ENCODE measurements around the gene IMMP2L.
"Not testable (repeated sequence)": the region's sequence is repeated elsewhere in the genome, so short reads cannot be mapped to it uniquely, and the experiment has no call there.

The IMMP2L gene

GRCh38 chr7:110960811-110961210, 601.5 kb downstream of the IMMP2L start:
- DNase-seq = no peak

GRCh38 chr7:110948280-110948679, 614.0 kb downstream of the IMMP2L start:
- no peak for DNase-seq

- no peak for DNase-seq
These were observed 614.9 kb downstream of the IMMP2L start for GRCh38 chr7:110947408-110947807.

GRCh38 chr7:110944966-110945644, 617.2 kb downstream of the IMMP2L start:
- DNase-seq = no peak

- no peak for DNase-seq
These were observed 617.8 kb downstream of the IMMP2L start for GRCh38 chr7:110944448-110944847.

GRCh38 chr7:110943701-110944345, 618.5 kb downstream of the IMMP2L start:
- no peak for DNase-seq

GRCh38 chr7:110941385-110941784, 620.9 kb downstream of the IMMP2L start:
- DNase-seq = no peak

GRCh38 chr7:110940756-110941155, 621.5 kb downstream of the IMMP2L start:
- DNase-seq = no peak

GRCh38 chr7:110938165-110938564, 624.1 kb downstream of the IMMP2L start:
- no peak for DNase-seq

GRCh38 chr7:110936665-110937064, 625.6 kb downstream of the IMMP2L start:
- not testable (repeated sequence) for DNase-seq

GRCh38 chr7:110929480-110930249, 632.6 kb downstream of the IMMP2L start:
- DNase-seq = no peak

GRCh38 chr7:110922906-110923305, 639.4 kb downstream of the IMMP2L start:
- no peak for DNase-seq

GRCh38 chr7:110921595-110922151, 640.6 kb downstream of the IMMP2L start:
- no peak for DNase-seq

- no peak for DNase-seq
These were observed 643.2 kb downstream of the IMMP2L start for GRCh38 chr7:110918949-110919548.

GRCh38 chr7:110914263-110914662, 648.0 kb downstream of the IMMP2L start:
- no peak for DNase-seq

GRCh38 chr7:110911632-110912031, 650.7 kb downstream of the IMMP2L start:
- DNase-seq = no peak

- DNase-seq = no peak
These were observed 653.2 kb downstream of the IMMP2L start for GRCh38 chr7:110909117-110909516.

GRCh38 chr7:110905773-110906566, 656.3 kb downstream of the IMMP2L start:
- DNase-seq = no peak

- DNase-seq = no peak
These were observed 663.8 kb downstream of the IMMP2L start for GRCh38 chr7:110898516-110898915.

GRCh38 chr7:110897538-110897937, 664.8 kb downstream of the IMMP2L start:
- no peak for DNase-seq

GRCh38 chr7:110894111-110894510, 668.2 kb downstream of the IMMP2L start:
- DNase-seq = no peak

- no peak for DNase-seq
These were observed 671.1 kb downstream of the IMMP2L start for GRCh38 chr7:110891197-110891596.
